GM13976 (cell line): ENCODE data around the gene LHX4.
"Not testable (repeated sequence)": the region's sequence is repeated elsewhere in the genome, so short reads cannot be mapped to it uniquely, and the experiment has no call there.

ENCODE experiments used
- DNase-seq: peaks from one replicate; pipeline ENCODE4 v3.0.0; 2012; ENCODE audit warnings: low spot score
- in situ Hi-C: fragments of 300-500 bp; cut with MboI; formaldehyde crosslinking; loops from one replicate; pipeline ENCODE4 v1.12.0; 2022; ENCODE audit warnings: low sequenced_read_pairs, mixed read lengths, inconsistent platforms; ENCODE audit not compliant: unreplicated experiment
- TF ChIP-seq, protein P1 (sequence below): IDR thresholded peaks from 2 replicates; pipeline ENCODE4 v1.5.1; 2012; ENCODE audit warnings: borderline replicate concordance, mild to moderate bottlenecking; ENCODE audit not compliant: insufficient read depth; ENCODE audit errors: extremely low read depth, missing control alignments, control extremely low read depth

Gene LHX4

GRCh38 chr1:180201451-180202200, 28.4 kb upstream of the LHX4 start:
- TF ChIP-seq, protein P1, sequence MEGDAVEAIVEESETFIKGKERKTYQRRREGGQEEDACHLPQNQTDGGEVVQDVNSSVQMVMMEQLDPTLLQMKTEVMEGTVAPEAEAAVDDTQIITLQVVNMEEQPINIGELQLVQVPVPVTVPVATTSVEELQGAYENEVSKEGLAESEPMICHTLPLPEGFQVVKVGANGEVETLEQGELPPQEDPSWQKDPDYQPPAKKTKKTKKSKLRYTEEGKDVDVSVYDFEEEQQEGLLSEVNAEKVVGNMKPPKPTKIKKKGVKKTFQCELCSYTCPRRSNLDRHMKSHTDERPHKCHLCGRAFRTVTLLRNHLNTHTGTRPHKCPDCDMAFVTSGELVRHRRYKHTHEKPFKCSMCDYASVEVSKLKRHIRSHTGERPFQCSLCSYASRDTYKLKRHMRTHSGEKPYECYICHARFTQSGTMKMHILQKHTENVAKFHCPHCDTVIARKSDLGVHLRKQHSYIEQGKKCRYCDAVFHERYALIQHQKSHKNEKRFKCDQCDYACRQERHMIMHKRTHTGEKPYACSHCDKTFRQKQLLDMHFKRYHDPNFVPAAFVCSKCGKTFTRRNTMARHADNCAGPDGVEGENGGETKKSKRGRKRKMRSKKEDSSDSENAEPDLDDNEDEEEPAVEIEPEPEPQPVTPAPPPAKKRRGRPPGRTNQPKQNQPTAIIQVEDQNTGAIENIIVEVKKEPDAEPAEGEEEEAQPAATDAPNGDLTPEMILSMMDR, result no peak
- no peak for DNase-seq
- in situ Hi-C loops, result no loop called here

DNA sequence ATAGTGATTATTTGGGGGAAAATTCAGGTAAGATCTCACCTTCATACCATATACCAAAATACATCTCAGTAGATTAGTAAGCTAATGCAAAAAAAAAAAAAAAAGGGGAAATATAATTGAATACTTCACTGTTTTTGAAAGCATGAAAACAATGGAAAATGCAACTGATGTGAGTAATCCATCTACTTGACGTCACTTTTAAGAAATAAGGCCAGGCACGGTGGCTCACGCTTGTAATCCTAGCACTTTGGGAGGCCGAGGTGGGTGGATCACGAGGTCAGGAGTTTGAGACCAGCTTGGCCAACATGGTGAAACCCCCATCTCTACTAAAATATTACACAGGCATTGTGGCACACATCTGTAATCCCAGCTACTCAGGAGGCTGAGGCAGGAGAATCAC, 27.5 kb upstream of the LHX4 start:
- in situ Hi-C loops, DNase-seq: not testable (repeated sequence)

DNA sequence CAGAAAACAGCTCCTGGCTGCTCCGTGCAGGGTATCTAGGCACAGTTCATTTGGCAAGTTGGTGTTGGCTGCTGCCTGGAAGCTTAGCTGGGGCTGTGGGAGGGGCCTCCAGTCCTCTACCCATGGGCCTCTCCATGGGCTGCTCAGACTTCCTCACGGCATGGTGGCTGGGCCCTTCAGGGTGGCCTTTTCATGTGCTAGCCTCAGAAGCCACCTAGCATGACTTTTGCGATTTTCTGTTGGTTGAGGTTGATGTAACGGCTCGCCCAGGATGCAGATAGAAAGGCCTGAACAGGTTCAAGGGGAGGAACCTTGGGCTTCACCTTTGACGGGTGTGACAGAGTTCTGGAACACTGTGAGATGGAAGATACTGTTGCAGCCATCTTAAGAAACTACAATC, 25.8 kb upstream of the LHX4 start:
- in situ Hi-C loops, result no loop called here
- TF ChIP-seq, protein P1, result no peak
- no peak for DNase-seq

- in situ Hi-C loops, result no loop called here
- TF ChIP-seq, protein P1, result no peak
- no peak for DNase-seq
Observed at GRCh38 chr1:180206581-180206980, 23.5 kb upstream of the LHX4 start.

GRCh38 chr1:180208264-180208663, 21.8 kb upstream of the LHX4 start:
- TF ChIP-seq, protein P1, result no peak
- no peak for DNase-seq
- in situ Hi-C loops, result no loop called here

DNA sequence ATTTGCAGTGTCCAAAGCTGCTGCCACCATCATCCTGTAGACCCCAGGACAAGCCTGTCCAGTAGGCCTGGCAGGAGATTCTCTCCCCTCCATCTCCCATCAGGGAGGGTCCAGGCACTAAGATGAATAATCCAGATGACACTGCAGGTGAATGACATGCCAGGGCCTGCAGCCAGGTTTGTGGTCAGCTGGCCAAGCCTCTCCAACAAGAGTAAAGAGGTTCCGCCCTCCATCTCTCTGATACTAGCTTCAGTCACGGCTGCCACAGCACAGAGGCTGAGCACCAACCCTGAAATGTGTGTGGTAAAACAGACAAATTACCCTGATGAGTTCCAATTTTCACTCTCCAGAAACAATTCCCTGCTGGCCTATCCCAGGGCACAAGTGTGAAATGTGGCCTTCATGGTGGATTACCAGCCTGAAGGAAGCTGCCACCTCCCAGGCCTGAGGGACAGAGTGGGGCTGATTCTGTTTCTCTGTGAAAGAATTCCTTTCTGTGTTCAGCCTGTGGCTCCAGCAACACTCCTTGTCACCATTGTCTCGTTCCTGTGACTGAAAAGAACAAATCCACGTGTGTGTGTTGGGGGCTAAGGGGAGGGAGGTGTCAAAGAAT, 19.9 kb upstream of the LHX4 start:
- TF ChIP-seq, protein P1, result no peak
- no peak for DNase-seq

DNA sequence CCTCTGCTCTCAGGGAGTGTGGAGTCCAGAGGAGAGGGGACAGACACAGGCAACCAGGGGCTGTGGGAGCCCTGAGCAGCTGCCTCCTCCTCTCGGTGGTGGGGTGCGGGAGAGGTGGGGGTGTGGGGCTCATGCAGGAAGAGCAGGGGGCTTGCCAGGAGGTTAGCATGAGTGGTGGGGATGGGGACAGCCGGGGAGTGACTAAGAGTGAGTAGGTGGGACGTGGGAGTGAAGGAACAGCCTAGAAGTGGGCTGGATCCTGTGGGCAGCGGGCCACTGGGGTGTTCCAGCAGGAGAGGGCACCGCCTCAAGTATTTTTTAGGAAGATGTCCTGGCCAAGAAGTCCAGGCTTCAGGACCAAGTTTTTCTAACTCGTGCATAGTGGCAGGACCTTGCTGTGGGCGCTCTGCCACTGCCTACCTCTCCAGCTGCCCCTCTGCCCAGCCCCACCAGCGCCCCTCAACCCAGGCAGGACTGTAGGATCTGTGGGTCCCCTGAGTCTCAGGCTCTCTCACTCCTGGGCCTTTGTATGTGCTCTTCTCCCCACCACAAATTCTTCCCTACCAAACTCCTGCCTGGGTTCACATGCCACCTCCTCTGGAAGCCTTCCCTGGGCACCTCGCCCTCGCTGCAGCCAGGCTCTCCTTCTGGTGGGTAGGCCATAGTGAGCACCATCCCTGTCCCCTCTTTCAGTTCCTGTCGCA, 18.8 kb upstream of the LHX4 start:
- in situ Hi-C loops, result no loop called here

More for the DNA sequence above, 19.9 kb upstream of the LHX4 start:
- in situ Hi-C loops, result no loop called here

More for the DNA sequence above, 18.8 kb upstream of the LHX4 start:
- DNase-seq, result no peak
- TF ChIP-seq, protein P1, result no peak
